NB4 (cell line): ENCODE measurements around the gene EFL1.

Source experiments
- DNase-seq: peaks from one replicate; pipeline ENCODE4 v3.0.0; 2010; ENCODE audit warnings: low read depth
- H3K4me3 ChIP-seq: one replicate; pipeline ENCODE4 v1.5.1; 2011; ENCODE audit warnings: mild to moderate bottlenecking, low read depth, low read length, moderate library complexity
- CTCF ChIP-seq: IDR thresholded peaks from one replicate; pipeline ENCODE4 v1.5.1; 2012; ENCODE audit warnings: low read depth, low read length
- MAX ChIP-seq: IDR thresholded peaks from 2 replicates; pipeline ENCODE4 v1.6.1; 2011; ENCODE audit warnings: low read depth, low read length
- MYC ChIP-seq: IDR thresholded peaks from 2 replicates; pipeline ENCODE4 v1.6.1; 2011; ENCODE audit warnings: low read depth, low read length
- POLR2A ChIP-seq: IDR thresholded peaks from 2 replicates; pipeline ENCODE4 v1.6.1; 2011; ENCODE audit warnings: mild to moderate bottlenecking; ENCODE audit not compliant: insufficient read length; ENCODE audit errors: extremely low read depth

Gene EFL1

GRCh38 chr15:82184776-82185175 is 77.8 kb downstream of the EFL1 start:
- no peak overlapping the region for H3K4me3 ChIP-seq
- TF ChIP-seq MAX = no peak
- TF ChIP-seq MYC = no peak
- no peak for TF ChIP-seq POLR2A
- TF ChIP-seq CTCF = no peak
- DNase-seq = no peak

GRCh38 chr15:82184355-82184754 is 78.2 kb downstream of the EFL1 start:
- no peak for TF ChIP-seq MYC
- TF ChIP-seq MAX = no peak
- no peak for TF ChIP-seq CTCF
- TF ChIP-seq POLR2A = no peak
- DNase-seq = no peak
- no peak overlapping the region for H3K4me3 ChIP-seq

- TF ChIP-seq POLR2A (no peak), MYC (no peak), MAX (no peak), CTCF (no peak)
- no peak for DNase-seq
Observed at GRCh38 chr15:82183121-82184031, 79.2 kb downstream of the EFL1 start.

GRCh38 chr15:82181371-82181770 is 81.2 kb downstream of the EFL1 start:
- no peak overlapping the region for H3K4me3 ChIP-seq
- DNase-seq = no peak
- no peak for TF ChIP-seq MAX
- no peak for TF ChIP-seq CTCF
- no peak for TF ChIP-seq MYC
- no peak for TF ChIP-seq POLR2A

More at GRCh38 chr15:82183121-82184031, 79.2 kb downstream of the EFL1 start:
- no peak overlapping the region for H3K4me3 ChIP-seq

- no peak for TF ChIP-seq CTCF
- TF ChIP-seq MAX = no peak
- no peak for TF ChIP-seq MYC
- TF ChIP-seq POLR2A = no peak
- DNase-seq = no peak
- no peak overlapping the region for H3K4me3 ChIP-seq
Observed at GRCh38 chr15:82178061-82178460, 84.5 kb downstream of the EFL1 start.
